ENCODE data around the gene CCDC157. TPM values are rescaled to one million over a fixed set of nuclear protein-coding genes. Genes with fewer than 3 reads are reported as not detected.

Gene CCDC157
- total and polyA plus RNA-seq, 9 of the 15 experiments (the other 6 are each of a cell fraction or from before 2014, with no cell fraction given) = 0.04 to 1.3 (median 0.68) TPM

DNA sequence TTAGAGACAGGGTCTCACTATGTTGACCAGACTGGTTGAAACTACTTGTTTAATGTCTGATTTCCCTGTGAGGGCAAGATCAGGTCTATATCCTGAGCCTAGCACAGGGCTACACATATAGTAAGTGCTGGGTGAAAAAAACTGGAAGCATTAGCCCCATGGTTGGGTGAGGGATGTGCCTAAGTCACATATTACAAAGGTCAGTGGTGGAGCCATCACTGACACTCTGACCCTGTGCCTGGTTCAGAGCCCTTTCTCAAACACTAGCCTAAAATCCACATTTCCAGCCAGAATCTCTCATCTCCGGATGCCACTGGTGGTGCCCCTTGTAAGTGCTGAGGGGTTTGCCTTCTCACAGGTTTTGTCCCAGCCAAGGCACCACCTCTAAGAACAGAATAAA, 39.0 kb upstream of the CCDC157 start:
- in situ Hi-C loops (cut with MboI) (no loop called here), intact Hi-C loops (cut with micrococcal nuclease) (no loop called here)
- POLR2A ChIA-PET = interaction anchor here (1.0 to 1.2 kb wide), 2 partner anchors 10 to 15 kb away, joined by 3 to 4 read pairs; no protein-coding TSS in a partner anchor
- CTCF ChIA-PET (ENCODE audit: low intra/inter-chr PET ratio) = no interaction called here
- ATAC-seq (no peak), FAIRE-seq (no peak), DNase-seq (ENCODE audit: extremely low read depth in 1 of 4, low spot score in 3 of 4) (no peak)
- H3K4me2 ChIP-seq (ENCODE audit: insufficient read depth, low read length) = no peak overlapping the region
- no peaks in the 10 kb centered on the region for H3K9me3 ChIP-seq (replicated peaks; ENCODE audit: control insufficient read depth, insufficient read depth, low read depth, low read length)
- no peaks in the 10 kb centered on the region; the same call in 2 of the 3 replicates for H3K79me2 ChIP-seq (ENCODE audit: control insufficient read depth, insufficient read depth, low read length)
- no peak overlapping the region for H2AFZ ChIP-seq (ENCODE audit: low read depth, low read length)
- no TSS peak for BruUV-seq (replicated peaks)
- TF ChIP-seq SIN3A (IDR thresholded peaks at IDR 0.05; ENCODE audit: borderline replicate concordance in 2 of 2, control insufficient read depth in 1 of 2, low read depth in 2 of 2, low read length in 2 of 2) (no peak), PPARD (CRISPR knock-in tag; IDR thresholded peaks at IDR 0.05) (no peak)
- TF ChIP-seq, protein P1, sequence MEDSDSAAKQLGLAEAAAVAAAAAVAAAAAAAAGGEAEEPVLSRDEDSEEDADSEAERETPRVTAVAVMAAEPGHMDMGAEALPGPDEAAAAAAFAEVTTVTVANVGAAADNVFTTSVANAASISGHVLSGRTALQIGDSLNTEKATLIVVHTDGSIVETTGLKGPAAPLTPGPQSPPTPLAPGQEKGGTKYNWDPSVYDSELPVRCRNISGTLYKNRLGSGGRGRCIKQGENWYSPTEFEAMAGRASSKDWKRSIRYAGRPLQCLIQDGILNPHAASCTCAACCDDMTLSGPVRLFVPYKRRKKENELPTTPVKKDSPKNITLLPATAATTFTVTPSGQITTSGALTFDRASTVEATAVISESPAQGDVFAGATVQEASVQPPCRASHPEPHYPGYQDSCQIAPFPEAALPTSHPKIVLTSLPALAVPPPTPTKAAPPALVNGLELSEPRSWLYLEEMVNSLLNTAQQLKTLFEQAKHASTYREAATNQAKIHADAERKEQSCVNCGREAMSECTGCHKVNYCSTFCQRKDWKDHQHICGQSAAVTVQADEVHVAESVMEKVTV (CRISPR knock-in tag; IDR thresholded peaks at IDR 0.05) = no peak
- TF ChIP-seq, protein P2, sequence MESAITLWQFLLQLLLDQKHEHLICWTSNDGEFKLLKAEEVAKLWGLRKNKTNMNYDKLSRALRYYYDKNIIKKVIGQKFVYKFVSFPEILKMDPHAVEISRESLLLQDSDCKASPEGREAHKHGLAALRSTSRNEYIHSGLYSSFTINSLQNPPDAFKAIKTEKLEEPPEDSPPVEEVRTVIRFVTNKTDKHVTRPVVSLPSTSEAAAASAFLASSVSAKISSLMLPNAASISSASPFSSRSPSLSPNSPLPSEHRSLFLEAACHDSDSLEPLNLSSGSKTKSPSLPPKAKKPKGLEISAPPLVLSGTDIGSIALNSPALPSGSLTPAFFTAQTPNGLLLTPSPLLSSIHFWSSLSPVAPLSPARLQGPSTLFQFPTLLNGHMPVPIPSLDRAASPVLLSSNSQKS (CRISPR knock-in tag; IDR thresholded peaks at IDR 0.05) = no peak
- peaks cover 3% of the 10 kb centered on the region; the same call in 2 of the 3 replicates for H3K36me3 ChIP-seq (ENCODE audit: control insufficient read depth, insufficient read depth, low read length)
- H3K9ac ChIP-seq (ENCODE audit: insufficient read depth in 1 of 2, low read depth in 2 of 2, low read length in 2 of 2) = no peak overlapping the region
- H4K20me1 ChIP-seq (replicated peaks; ENCODE audit: control insufficient read depth, insufficient read depth, low read length) = 0 out of 2 replicates have a peak, but pooled peaks cover 4% of the 10 kb centered on the region
- no peaks in the 10 kb centered on the region for H3K27me3 ChIP-seq (ENCODE audit: control insufficient read depth in 2 of 2, insufficient read depth in 2 of 2, low read length in 2 of 2)
- H3K9me1 ChIP-seq (ENCODE audit: control insufficient read depth, insufficient read depth, low read length) = no peaks in the 10 kb centered on the region
- H3K4me1 ChIP-seq (replicated peaks in 1 of 2; ENCODE audit: control insufficient read depth in 2 of 2, insufficient read depth in 2 of 2, low read length in 2 of 2) = peaks cover 9 to 10% of the 10 kb centered on the region in 2 experiments; a peak in 3 of 5 replicates
- no peak overlapping the region for H3K27ac ChIP-seq (ENCODE audit: extremely low read depth, low read depth, low read length)
- H3K4me3 ChIP-seq = no peak overlapping the region
- 100% methylated on average over 1 of the region's 1 CpG for WGBS (ENCODE audit: insufficient coverage, low coverage, missing lambda C conversion rate)
